Left lung (tissue), 10 donors: Measurements from ENCODE around the gene RLBP1. TPM values are rescaled to one million over a fixed set of nuclear protein-coding genes. Genes with fewer than 3 reads are reported as not detected.
"Not testable (repeated sequence)": the region's sequence is repeated elsewhere in the genome, so short reads cannot be mapped to it uniquely, and the experiment has no call there.

ENCODE experiments used
- ATAC-seq: fragments of 200-7000 bp; cut with Tn5 transposase; one replicate; pipeline ENCODE4 v1.9.1; 2020; ENCODE audit warnings: moderate library complexity
- DNase-seq, 4 donors: peaks; one replicate each; pipeline ENCODE4 v3.0.0-alpha.2; 2013 to 2020
- H3K27ac ChIP-seq, 2 donors: fragments of 200-600 bp; sonication (generic) in 1 of 2; one replicate each; pipeline versions ENCODE4 v1.5.0 to v1.8.0; 2020 to 2021
- H3K27me3 ChIP-seq, 2 donors: fragments of 200-600 bp; sonication (generic) in 1 of 2; one replicate each; pipeline versions ENCODE4 v1.5.0 to v1.8.0; 2020 to 2021
- H3K36me3 ChIP-seq, 2 donors: fragments of 200-600 bp; sonication (generic) in 1 of 2; one replicate each; pipeline versions ENCODE4 v1.5.0 to v1.8.0; 2020 to 2021
- H3K4me1 ChIP-seq, 2 donors: fragments of 200-600 bp; one replicate each; pipeline ENCODE4 v1.8.0; 2021
- H3K4me3 ChIP-seq, 2 donors: fragments of 200-600 bp; sonication (generic) in 1 of 2; one replicate each; pipeline versions ENCODE4 v1.5.0 to v1.8.0; 2020 to 2021; ENCODE audit warnings: mild to moderate bottlenecking in 1 of 2
- H3K9me3 ChIP-seq, 2 donors: fragments of 200-600 bp; sonication (generic) in 1 of 2; one replicate each; pipeline versions ENCODE4 v1.5.0 to v1.8.0; 2020 to 2021
- intact Hi-C, 2 donors: fragments of 100-400 bp; cut with DNase I; formaldehyde crosslinking; loops; one replicate each; pipeline versions ENCODE4 v1.11.2 to v1.14.2; 2022
- polyA plus RNA-seq, 6 donors: library from polyadenylated mRNA; unstranded; fragments of 120-200 nt; gene quantifications; one replicate each; pipeline ENCODE4 v1.2.1, GENCODE V29; 2013; ENCODE audit not compliant: insufficient read length in 6 of 6
- total RNA-seq, 2 donors: library from RNA; stranded (reverse); fragmentation: NEBNext Ultra II Directional; extraction: Animal tissue kit (Norgen Biotek cat#: 25700); gene quantifications; one replicate each; pipeline ENCODE4 v1.2.1, GENCODE V29; 2021
- TF ChIP-seq, protein P1 (sequence below), 2 donors: fragments of 200-600 bp; sonication (generic) in 1 of 2; IDR thresholded peaks; one replicate each; pipeline versions ENCODE4 v1.5.0 to v1.8.0; 2021; ENCODE audit warnings: antibody characterized with exemption in 2 of 2
- donor health status: DM: no; HTN: yes; CAD: no.
- donor health status: DM: no; HTN: no; CAD: no.

The RLBP1 gene
- total and polyA plus RNA-seq, 8 donors = 0.27 TPM; not detected in 7

DNA sequence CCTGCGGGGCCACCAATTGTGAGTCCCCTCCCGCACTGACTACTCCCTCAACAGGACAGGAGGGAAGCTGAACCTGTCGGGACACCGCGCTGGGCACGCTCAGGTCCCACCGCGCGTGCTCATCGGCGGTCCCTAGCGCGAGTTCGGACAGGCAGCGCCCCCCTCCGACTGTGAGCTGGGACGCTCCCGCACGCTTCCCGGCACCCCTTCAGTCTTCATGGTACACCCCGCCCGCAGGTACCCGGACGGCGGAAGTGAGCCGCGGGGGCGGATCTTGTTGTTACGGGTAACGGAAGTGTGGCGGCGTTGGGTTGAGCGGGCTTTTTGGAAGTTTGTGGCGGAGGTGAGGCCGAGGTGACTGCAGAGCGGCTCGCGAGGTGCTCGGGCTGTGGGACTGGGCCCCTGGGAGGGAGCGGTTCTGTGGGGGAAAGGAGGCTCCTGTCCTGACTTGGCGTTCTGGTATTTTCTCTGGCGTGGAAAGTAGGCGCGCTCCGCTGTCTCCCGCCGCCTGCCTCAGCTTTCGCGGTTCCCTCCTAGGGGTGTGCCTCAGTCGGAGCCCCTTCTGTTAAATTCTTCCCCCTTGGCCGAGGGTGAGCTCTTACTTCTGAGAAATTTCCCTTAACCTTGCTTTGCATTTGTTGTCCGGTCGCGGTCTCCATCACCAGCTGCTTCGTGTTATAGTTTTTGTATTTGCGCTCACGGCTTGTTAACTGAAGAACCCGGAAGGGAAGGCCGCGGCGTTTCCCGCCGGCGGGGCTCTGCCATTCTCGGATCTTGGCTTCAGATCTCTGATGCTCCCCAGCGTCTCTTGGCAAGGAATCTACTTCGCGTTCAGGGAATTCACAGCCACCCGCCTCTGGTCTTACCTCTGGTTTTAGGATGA is 22.6 kb upstream of the RLBP1 start, which contains the start of gene FANCI:
Gene FANCI, plus strand, starts transcription at position 289 of the 883 bp plus-strand sequence. CDS start 3,669 bp downstream, outside the sequence.
- Histone ChIP-seq H3K27ac (peak within 1 kb of the TSS in 1 of 2 donors; percentile 76), H3K27me3 (no peaks in the 10 kb centered on the region), H3K36me3 (no peaks in the 10 kb centered on the region), H3K9me3 (no peaks in the 10 kb centered on the region), H3K4me1 (peaks cover 6 to 15% of the 10 kb centered on the region in 2 donors), H3K4me3 (peak within 1 kb of the TSS; percentile 62 to 76)
- TF ChIP-seq, protein P1, sequence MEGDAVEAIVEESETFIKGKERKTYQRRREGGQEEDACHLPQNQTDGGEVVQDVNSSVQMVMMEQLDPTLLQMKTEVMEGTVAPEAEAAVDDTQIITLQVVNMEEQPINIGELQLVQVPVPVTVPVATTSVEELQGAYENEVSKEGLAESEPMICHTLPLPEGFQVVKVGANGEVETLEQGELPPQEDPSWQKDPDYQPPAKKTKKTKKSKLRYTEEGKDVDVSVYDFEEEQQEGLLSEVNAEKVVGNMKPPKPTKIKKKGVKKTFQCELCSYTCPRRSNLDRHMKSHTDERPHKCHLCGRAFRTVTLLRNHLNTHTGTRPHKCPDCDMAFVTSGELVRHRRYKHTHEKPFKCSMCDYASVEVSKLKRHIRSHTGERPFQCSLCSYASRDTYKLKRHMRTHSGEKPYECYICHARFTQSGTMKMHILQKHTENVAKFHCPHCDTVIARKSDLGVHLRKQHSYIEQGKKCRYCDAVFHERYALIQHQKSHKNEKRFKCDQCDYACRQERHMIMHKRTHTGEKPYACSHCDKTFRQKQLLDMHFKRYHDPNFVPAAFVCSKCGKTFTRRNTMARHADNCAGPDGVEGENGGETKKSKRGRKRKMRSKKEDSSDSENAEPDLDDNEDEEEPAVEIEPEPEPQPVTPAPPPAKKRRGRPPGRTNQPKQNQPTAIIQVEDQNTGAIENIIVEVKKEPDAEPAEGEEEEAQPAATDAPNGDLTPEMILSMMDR (IDR thresholded peaks at IDR 0.05) = no peak
- ATAC-seq (peak; percentile 99), DNase-seq (peak; percentile 90 to 99 (median 96))
- intact Hi-C loops = no loop called here

DNA sequence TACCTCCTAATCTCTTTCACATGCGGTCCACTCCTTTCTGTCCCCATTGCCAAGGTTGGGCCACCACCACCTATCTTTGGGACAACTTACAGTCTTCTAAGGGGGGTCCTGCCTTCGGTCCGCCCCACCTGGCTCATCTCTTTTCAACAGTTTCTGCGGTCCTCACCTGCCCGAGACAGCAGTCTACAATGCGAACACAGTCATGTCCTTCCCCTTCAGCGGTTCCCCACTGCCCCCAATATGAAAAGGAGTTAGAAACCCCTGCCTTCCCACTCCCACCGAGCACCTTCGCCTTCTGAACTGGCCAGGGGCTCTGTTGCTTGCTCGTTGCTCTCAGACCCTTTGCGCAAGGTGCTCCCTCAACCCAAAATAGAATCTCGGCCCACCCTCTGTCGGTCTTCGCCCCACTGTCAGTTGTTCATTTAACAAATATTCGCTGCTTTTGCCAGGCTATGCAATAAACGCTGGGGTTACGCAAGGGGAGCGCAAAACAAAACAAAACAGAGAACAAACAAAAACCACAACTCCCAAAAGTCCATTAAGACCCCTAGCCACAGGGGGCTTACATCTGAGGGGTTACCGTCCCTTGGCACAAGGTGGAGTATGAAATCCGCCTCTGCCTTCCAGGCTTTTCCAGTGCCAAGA is 21.8 kb upstream of the RLBP1 start:
- H3K4me1 ChIP-seq = peaks cover 6 to 15% of the 10 kb centered on the region in 2 donors
- peak; percentile 5 for ATAC-seq
- peak overlapping the region in 1 of 2 donors; percentile 76 for H3K27ac ChIP-seq
- no peaks in the 10 kb centered on the region for H3K9me3 ChIP-seq
- TF ChIP-seq, protein P1 (IDR thresholded peaks at IDR 0.05) = no peak
- DNase-seq = no peak
- no peaks in the 10 kb centered on the region for H3K27me3 ChIP-seq
- H3K4me3 ChIP-seq = peak overlapping the region; percentile 62 to 76
- intact Hi-C loops = no loop called here
- no peaks in the 10 kb centered on the region for H3K36me3 ChIP-seq

DNA sequence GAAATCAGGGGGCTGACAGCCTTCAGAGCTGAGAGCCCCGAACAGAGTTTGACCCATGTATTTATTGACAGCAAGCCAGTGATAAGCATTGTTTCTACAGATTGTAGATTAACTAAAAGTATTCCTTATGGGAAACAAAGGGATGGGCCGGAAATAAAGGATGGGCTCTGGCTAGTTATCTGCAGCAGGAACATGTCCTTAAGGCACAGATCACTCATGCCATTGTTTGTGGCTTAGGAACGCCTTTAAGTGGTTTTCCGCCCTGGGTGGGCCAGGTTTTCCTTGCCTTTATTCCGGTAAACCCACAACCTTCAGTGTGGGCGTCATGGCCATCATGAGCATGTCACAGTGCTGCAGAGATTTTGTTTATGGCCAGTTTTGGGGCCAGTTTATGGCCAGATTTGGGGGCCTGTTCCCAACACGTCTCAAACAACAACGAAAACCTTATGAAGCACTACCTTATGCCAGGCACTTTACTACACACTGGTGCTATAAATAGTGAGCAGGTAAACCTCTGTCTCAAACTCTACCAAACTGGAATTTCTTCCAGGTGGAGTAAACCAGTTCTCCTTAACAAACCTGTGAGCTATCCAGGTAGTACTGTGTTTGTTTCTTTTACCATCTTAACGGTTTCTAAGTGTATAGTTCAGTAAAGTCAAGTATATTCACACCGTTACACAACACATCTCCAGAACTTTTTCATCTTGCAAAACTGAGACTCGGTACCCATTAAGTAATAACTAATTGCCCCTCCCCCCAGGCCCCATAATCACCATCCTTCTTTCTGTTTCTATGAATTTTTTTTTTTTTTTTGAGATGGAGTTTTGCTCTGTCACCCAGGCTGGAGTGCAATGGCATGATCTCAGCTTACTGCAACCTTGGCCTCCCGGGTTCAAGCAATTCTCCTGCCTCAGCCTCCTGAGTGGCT is 18.8 kb upstream of the RLBP1 start:
- DNase-seq (peak in 1 of 4 donors; percentile 2), ATAC-seq (peak; percentile 49)
- peaks cover 6 to 15% of the 10 kb centered on the region in 2 donors for H3K4me1 ChIP-seq
- intact Hi-C loops, H3K36me3 ChIP-seq, H3K4me3 ChIP-seq, H3K27ac ChIP-seq, H3K27me3 ChIP-seq, H3K9me3 ChIP-seq: not testable (repeated sequence)

DNA sequence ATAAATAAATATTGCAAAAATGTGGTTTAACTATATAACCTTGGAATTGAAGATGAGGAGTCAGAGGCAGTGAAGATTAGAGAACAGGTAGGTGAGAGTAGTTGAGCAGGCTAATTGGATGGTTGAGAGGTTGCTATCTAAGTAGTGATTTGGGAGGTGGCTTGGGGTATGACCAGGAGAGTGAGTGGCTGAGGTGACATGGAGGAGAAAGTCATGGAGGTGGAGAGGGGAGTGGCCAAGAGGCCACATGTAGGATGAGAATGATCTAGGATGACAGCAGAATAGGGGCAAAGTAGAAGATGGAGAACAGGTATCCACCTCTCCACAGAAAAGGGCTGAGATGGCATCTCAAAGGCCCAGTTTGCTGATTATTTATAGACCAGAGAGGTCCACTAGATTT is 10.5 kb upstream of the RLBP1 start:
- TF ChIP-seq, protein P1 (IDR thresholded peaks at IDR 0.05) = no peak
- intact Hi-C loops = no loop called here

DNA sequence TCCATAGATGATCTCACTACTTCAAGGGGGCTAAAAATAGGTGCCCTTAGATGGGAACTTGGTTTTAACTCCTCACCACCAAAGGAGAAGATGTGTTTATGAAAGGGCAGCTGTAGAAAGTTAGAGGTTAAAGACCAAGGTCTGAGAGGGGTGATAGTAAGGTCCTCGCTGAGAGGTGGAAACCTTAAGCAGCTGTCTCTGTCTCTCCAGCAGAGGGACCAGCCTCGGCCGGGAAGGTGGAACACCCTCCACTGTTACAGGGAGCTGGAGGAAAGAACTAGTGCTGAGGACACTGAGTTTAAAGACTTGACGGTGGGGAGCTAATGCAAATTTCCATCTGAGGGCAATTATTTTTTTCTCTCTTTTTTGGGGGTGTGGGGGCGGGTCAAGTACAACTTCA is 8.9 kb upstream of the RLBP1 start:
- Histone ChIP-seq H3K4me1 (no peaks in the 10 kb centered on the region), H3K27ac (no peak overlapping the region), H3K9me3 (no peaks in the 10 kb centered on the region), H3K27me3 (no peaks in the 10 kb centered on the region), H3K36me3 (no peaks in the 10 kb centered on the region), H3K4me3 (no peak overlapping the region)
- ATAC-seq = no peak
- intact Hi-C loops = no loop called here
- DNase-seq = no peak
- TF ChIP-seq, protein P1 (IDR thresholded peaks at IDR 0.05) = no peak

More for the DNA sequence above, 10.5 kb upstream of the RLBP1 start:
- Histone ChIP-seq H3K36me3 (no peaks in the 10 kb centered on the region), H3K27me3 (no peaks in the 10 kb centered on the region), H3K9me3 (no peaks in the 10 kb centered on the region), H3K4me3 (no peak overlapping the region), H3K4me1 (no peaks in the 10 kb centered on the region), H3K27ac (no peak overlapping the region)
- ATAC-seq (no peak), DNase-seq (no peak)
